ENCODE measurements around the gene DDX50. TPM values are rescaled to one million over a fixed set of nuclear protein-coding genes. Genes with fewer than 3 reads are reported as not detected.

DDX50 gene
- total RNA-seq, 6 experiments from 2014 or later: 7.4 to 12.4 (median 11.2) TPM

- no peak for TF ChIP-seq POLR2A (IDR thresholded peaks at IDR 0.05)
- TF ChIP-seq CTCF (IDR thresholded peaks at IDR 0.05): no peak
These were observed 86.5 kb downstream of the DDX50 start for GRCh38 chr10:68987611-68988010.

GRCh38 chr10:68988530-68989316 lies 87.6 kb downstream of the DDX50 start, which contains the start of gene KIFBP:
Gene KIFBP (plus strand): TSS chr10:68988803. CDS start chr10:68988833, 30 bp downstream.
- no peaks in the 10 kb centered on the region for H3K27me3 ChIP-seq
- peak; percentile 97 to 98 (median 98) for ATAC-seq
- TF ChIP-seq POLR2A (IDR thresholded peaks at IDR 0.05) (peak; percentile 90), CTCF (IDR thresholded peaks at IDR 0.05) (peak in 3 of 4 donors; percentile 49 to 51 (median 49))
- H3K4me3 ChIP-seq: peak within 1 kb of the TSS; percentile 84 to 98 (median 92)
- H3K9me3 ChIP-seq: no peaks in the 10 kb centered on the region
- peaks cover 0 to 14% (median 4%) of the 10 kb centered on the region in 4 donors for H3K4me1 ChIP-seq
- 0% methylated on average over 14 of the region's 62 CpGs for whole genome bisulfite sequencing (ENCODE audit: insufficient coverage, low coverage, low lambda C conversion rate, missing lambda C conversion rate)
- peak; percentile 88 to 96 (median 94) for DNase-seq
- H3K27ac ChIP-seq: peak within 1 kb of the TSS; percentile 23 to 64 (median 60)
- intact Hi-C loops (cut with DNase I): no loop called here
- peaks cover 0 to 13% (median 3%) of the 10 kb centered on the region in 4 donors for H3K36me3 ChIP-seq

More at GRCh38 chr10:68987611-68988010, 86.5 kb downstream of the DDX50 start:
- no peak for DNase-seq
- H3K36me3 ChIP-seq: peaks cover 0 to 24% (median 8%) of the 10 kb centered on the region in 4 donors
- H3K4me3 ChIP-seq: no peak overlapping the region
- no peaks in the 10 kb centered on the region for H3K9me3 ChIP-seq
- no peak overlapping the region for H3K27ac ChIP-seq
- no peak for ATAC-seq
- peaks cover 0 to 14% (median 4%) of the 10 kb centered on the region in 4 donors for H3K4me1 ChIP-seq
- intact Hi-C loops (cut with DNase I): no loop called here
- WGBS (ENCODE audit: insufficient coverage, low coverage, low lambda C conversion rate, missing lambda C conversion rate): 78% methylated on average over 3 of the region's 3 CpGs
- H3K27me3 ChIP-seq: no peaks in the 10 kb centered on the region

- H3K27ac ChIP-seq: peak overlapping the region in 2 of 3 donors; percentile 60 to 64
- no peaks in the 10 kb centered on the region for H3K9me3 ChIP-seq
- no peak for TF ChIP-seq CTCF (IDR thresholded peaks at IDR 0.05)
- no peak for TF ChIP-seq POLR2A (IDR thresholded peaks at IDR 0.05)
- peak overlapping the region; percentile 84 to 98 (median 92) for H3K4me3 ChIP-seq
- H3K36me3 ChIP-seq: peaks cover 0 to 5% (median 0%) of the 10 kb centered on the region in 4 donors
- ATAC-seq (no peak), DNase-seq (no peak)
- peaks cover 0 to 14% (median 4%) of the 10 kb centered on the region in 4 donors for H3K4me1 ChIP-seq
- H3K27me3 ChIP-seq: no peaks in the 10 kb centered on the region
- WGBS (ENCODE audit: insufficient coverage, low coverage, low lambda C conversion rate, missing lambda C conversion rate): 19% methylated on average over 21 of the region's 22 CpGs
- intact Hi-C loops (cut with DNase I): no loop called here
These were observed 88.3 kb downstream of the DDX50 start for GRCh38 chr10:68989317-68989990.

- Histone ChIP-seq H3K27me3 (no peaks in the 10 kb centered on the region), H3K4me3 (no peak overlapping the region), H3K27ac (no peak overlapping the region), H3K36me3 (no peaks in the 10 kb centered on the region), H3K4me1 (peaks cover 0 to 13% (median 4%) of the 10 kb centered on the region in 4 donors), H3K9me3 (no peaks in the 10 kb centered on the region)
- no peak for TF ChIP-seq POLR2A (IDR thresholded peaks at IDR 0.05)
- no peak for TF ChIP-seq CTCF (IDR thresholded peaks at IDR 0.05)
- WGBS (ENCODE audit: insufficient coverage, low coverage, low lambda C conversion rate, missing lambda C conversion rate): 75% methylated on average over 2 of the region's 2 CpGs
- intact Hi-C loops (cut with DNase I): no loop called here
- DNase-seq: no peak
- ATAC-seq: no peak
These were observed 91.7 kb downstream of the DDX50 start for GRCh38 chr10:68992636-68993440.
